ENCODE data around the gene HRG. TPM values are rescaled to one million over a fixed set of nuclear protein-coding genes. Genes with fewer than 3 reads are reported as not detected.

HRG gene
- total RNA-seq, 1 experiment from 2014 or later: not detected

- H4K91ac ChIP-seq (ENCODE audit: insufficient read length, low read depth, low read length): no peak overlapping the region
- H2AFZ ChIP-seq (ENCODE audit: low read length): no peak overlapping the region
- Mint-ChIP-seq H3K9me3 (no peaks in the 10 kb centered on the region), H3K27me3 (ENCODE audit: low read depth) (peaks cover 2% of the 10 kb centered on the region), H3K4me1 (peaks cover 4% of the 10 kb centered on the region in 2 experiments; a peak in 2 of 4 replicates), H3K27ac (no peak overlapping the region), H3K36me3 (ENCODE audit: insufficient read depth in 1 of 3, low read depth in 3 of 3) (no peaks in the 10 kb centered on the region), H3K4me3 (no peak overlapping the region)
- no peak overlapping the region for H4K5ac ChIP-seq (ENCODE audit: insufficient read length, low read depth, low read length)
- no peak overlapping the region for H3K27ac ChIP-seq (ENCODE audit: insufficient read length, low read depth, low read length)
- H3K23ac ChIP-seq (ENCODE audit: insufficient read length, low read depth, low read length): no peak overlapping the region
- WGBS (ENCODE audit: extremely low coverage, insufficient read length, low lambda C conversion rate): no CpG with 5 or more reads among the region's 4 CpGs
- no peak for DNase-seq
- H3K79me2 ChIP-seq (ENCODE audit: insufficient read depth, low read length): no peaks in the 10 kb centered on the region
- H3K27me3 ChIP-seq (ENCODE audit: insufficient read depth, low read length): no peaks in the 10 kb centered on the region
- H3K14ac ChIP-seq (ENCODE audit: insufficient read depth, low read length): no peak overlapping the region
- H3K4me1 ChIP-seq (ENCODE audit: insufficient read depth, low read length): no peaks in the 10 kb centered on the region; the same call in 1 of the 2 replicates
- H3K4me2 ChIP-seq (ENCODE audit: insufficient read depth, insufficient read length, low read length): no peak overlapping the region
- H2BK120ac ChIP-seq (ENCODE audit: low read depth, low read length, poor library complexity, severe bottlenecking): no peak overlapping the region
- H3K9me3 ChIP-seq (ENCODE audit: control insufficient read depth, low read depth, low read length): no peaks in the 10 kb centered on the region
- no peak overlapping the region for H2BK20ac ChIP-seq (ENCODE audit: low read depth, low read length, poor library complexity, severe bottlenecking)
- H4K8ac ChIP-seq (replicated peaks; ENCODE audit: insufficient read length, low read depth, low read length): no peak overlapping the region
- H3K9ac ChIP-seq (ENCODE audit: extremely low read depth, insufficient read length, low read length): no peak overlapping the region
- TF ChIP-seq CTCF (conservative IDR thresholded peaks at IDR 0.05): no peak
- no peak overlapping the region for H2BK12ac ChIP-seq (ENCODE audit: insufficient read length, low read depth, low read length)
- no peak overlapping the region for H2AK5ac ChIP-seq (ENCODE audit: insufficient read length, low read length)
- no peaks in the 10 kb centered on the region for H3K79me1 ChIP-seq (ENCODE audit: insufficient read depth, low read depth, low read length, poor library complexity, severe bottlenecking)
- H3K23me2 ChIP-seq (ENCODE audit: insufficient read length, low read depth, low read length, poor library complexity, severe bottlenecking): no peaks in the 10 kb centered on the region
- no peak overlapping the region for H3K18ac ChIP-seq (ENCODE audit: insufficient read length, low read depth, low read length)
- H3T11ph ChIP-seq (ENCODE audit: low read length): no peak overlapping the region
- H2BK5ac ChIP-seq (ENCODE audit: insufficient read length, low read length): no peak overlapping the region
- H3K4ac ChIP-seq (ENCODE audit: low read depth, low read length): no peak overlapping the region
- no peak overlapping the region for H2BK15ac ChIP-seq (ENCODE audit: low read depth, low read length)
- no peak overlapping the region for H3K56ac ChIP-seq (ENCODE audit: insufficient read length, low read depth, low read length)
- H4K20me1 ChIP-seq (ENCODE audit: control insufficient read depth, insufficient read depth, insufficient read length): no peaks in the 10 kb centered on the region
Measured at GRCh38 chr3:186625600-186626042, 40.2 kb upstream of the HRG start.

Data from H9 (cell line).